Stimulated activated CD8-positive, alpha-beta memory T cell treated with anti-CD3 and anti-CD28 coated beads, Interleukin-12 subunit alpha, Interleukin-12 subunit beta, amount 100 ng/mL, for 24 hours (primary cell): ENCODE measurements around the gene PRR35.

Experiments used
- DNase-seq: peaks from one replicate; pipeline ENCODE4 v3.0.0-alpha.2; 2020; ENCODE audit errors: extremely low read depth

The PRR35 gene

DNA sequence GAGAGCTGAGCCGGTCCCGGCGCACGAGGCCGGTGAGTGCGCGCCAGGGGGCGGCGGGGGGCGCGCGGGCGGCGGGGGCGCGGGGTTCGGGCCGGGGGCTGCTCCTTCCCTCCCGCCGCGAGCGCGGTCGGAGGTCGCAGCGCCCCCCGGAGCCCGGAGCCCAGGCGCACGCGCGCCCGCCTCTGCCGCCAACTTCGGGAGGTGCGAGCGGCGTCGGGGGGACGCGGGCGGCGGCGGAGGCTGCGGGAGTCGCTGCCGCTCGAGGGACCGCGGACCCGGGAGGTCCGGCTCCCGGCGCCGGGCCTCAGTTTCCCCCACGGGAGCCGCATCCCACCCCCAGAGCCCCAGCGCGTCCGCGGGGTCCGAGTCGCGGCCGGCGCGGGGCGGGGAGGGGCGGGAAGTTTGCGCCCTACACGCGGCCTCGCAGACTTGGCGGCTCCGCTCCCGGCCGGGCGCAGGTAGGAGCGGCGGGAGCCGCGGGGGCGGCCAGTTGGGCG is at the start of gene PRR35:
Gene PRR35, plus strand, starts transcription at position 191 of the 497 bp plus-strand sequence. CDS start 2,901 bp downstream, outside the sequence.
- no peak for DNase-seq

- no peak for DNase-seq
Observed at GRCh38 chr16:512802-513201, 47.4 kb upstream of the PRR35 start.

- no peak for DNase-seq
Observed at GRCh38 chr16:513950-514349, 46.2 kb upstream of the PRR35 start.

GRCh38 chr16:515175-515938 is 44.8 kb upstream of the PRR35 start:
- DNase-seq = no peak

GRCh38 chr16:515939-516226 is 44.3 kb upstream of the PRR35 start:
- DNase-seq = no peak

DNA sequence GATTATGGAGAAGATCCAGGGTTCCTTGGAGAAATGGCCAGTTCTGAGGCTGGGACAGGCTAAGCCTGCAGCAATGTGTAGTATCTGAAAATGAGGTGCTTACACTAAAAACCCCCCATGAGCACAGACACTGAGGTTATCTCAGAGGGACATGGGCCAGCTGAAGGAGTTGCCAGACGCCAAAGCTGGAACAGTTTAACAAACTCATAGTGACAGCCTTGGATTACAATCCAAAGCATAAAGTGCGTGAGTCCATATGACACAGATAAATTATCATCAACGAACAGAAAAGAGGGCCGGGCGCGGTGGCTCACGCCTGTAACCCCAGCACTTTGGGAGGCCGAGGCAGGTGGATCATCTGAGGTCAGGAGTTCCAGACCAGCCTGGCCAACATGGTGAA is 43.9 kb upstream of the PRR35 start:
- DNase-seq = no peak

DNA sequence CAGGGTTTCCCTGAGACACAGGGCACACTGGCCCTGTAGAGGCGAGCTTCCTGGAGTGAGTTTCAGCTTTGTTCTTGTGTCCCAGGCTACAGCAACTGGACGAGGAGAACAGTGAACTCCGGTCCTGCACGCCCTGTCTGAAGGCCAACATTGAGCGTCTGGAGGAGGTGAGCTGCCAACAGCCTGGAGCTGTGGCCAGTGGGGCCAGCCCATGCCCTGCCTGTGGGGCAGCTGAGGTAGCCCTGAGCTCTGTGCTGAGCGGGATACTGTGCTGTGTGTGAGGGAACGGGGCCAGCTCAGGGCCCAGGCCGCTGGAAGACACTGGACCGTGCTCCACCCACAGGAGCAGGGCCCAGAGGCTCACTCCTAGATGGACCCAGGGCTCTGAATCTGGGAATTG is 41.3 kb upstream of the PRR35 start:
- no peak for DNase-seq

GRCh38 chr16:519425-519824 is 40.8 kb upstream of the PRR35 start:
- DNase-seq = no peak

GRCh38 chr16:519841-520687 is 40.1 kb upstream of the PRR35 start:
- no peak for DNase-seq

- no peak for DNase-seq
Observed at GRCh38 chr16:520847-521246, 39.3 kb upstream of the PRR35 start.

GRCh38 chr16:521381-522210 is 38.6 kb upstream of the PRR35 start:
- no peak for DNase-seq

DNA sequence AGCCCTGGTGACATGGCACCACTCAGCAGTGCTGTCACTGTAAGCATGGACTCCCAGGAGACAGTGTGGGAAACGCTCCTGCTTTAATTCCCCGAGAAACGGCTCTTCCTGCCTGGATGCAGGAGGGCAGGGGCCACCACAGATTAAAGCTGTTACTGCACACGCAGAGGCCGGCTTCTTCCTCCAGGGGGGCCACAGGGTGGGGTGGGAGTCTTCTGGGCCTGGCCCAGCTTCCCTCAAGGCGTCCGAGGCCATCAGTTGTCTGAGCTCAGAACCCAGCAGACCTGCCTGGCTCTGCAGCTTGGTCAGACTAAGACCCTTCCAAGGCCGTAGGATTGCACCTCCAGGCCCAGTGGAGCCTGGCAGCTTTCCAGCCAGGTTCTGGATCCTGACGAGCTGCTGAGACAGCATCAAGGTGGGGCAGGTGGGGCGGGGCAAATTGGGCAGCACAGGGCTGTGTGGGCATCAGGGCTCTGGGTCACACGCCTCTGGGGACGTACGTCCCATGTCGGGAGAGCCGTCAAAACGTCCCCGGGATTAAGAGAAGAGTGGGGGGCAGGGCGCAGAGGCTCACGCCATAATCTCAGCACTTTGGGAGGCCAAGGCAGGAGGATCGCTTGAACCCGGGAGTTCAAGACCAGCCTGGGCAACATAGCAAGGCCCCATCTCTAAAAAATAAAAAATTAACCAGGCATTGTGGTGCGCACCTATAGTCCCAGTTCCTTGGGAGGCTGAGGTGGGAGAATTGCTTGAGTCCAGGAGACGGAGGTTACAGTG is 37.7 kb upstream of the PRR35 start:
- no peak for DNase-seq

DNA sequence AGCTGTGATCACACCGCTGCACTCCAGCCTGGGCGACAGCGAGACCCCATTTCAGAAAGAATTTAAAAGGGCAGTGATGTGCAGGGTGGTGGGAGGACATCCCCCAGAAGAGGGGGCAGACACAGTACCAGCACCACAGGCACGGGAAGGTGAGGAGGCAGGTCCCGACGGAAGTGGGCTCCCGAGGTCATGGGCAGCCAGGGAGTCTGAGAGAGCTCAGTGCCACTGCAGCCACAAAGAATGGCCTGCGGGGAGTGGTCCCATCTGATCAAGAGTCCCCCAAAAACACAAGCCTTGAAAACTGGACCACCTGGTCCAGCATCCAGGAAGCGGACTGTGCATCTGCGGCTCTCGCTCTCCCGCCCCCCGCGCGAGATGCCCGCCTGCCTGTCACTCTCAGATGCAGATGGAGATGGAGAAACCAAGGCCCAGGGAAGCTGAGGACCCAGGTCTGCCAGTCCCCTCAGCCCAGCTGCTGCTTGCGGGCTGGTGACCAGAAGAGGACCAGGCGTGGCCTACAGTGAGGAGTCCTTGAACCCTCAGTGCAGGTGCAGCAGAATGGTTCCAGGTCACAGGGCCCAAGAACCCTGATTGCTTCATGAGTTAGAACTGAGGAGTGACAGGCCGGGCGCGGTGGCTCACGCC is 37.0 kb upstream of the PRR35 start:
- DNase-seq = no peak

- DNase-seq = no peak
Observed at GRCh38 chr16:524274-525040, 35.7 kb upstream of the PRR35 start.

GRCh38 chr16:525123-525519 is 35.1 kb upstream of the PRR35 start:
- DNase-seq = no peak

DNA sequence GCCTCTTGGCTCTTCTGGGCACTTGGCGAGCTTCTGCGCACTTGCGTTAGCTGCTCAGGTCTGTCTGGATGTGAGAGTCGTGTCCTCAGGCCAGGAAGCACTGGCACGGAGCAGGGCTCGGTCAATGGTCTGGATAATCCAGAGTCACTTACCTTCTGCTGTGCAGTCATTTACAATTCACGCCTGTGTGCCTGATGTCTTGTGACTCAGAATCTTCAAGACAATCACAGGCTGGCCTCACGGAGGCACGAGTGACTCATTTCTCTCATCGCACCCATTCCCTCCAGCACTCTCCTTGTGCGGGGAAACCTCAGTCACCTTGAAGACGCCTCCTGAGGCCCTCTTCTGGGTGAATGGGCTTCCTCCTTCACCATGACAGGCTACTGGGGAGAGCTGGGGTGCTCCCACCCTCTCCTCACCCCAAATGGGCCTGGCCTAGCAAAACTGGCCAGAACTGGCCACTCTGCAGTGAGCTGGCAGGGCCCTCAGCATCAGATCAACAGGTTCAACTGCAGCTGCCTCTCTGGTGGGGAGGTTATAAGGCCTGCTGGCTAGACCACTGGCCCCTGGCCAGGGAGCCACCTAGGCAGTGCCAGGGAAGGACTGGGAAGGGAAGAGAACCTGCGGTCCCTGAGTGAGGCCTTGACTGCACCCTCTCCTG is 34.5 kb upstream of the PRR35 start:
- DNase-seq = peak; percentile 53

DNA sequence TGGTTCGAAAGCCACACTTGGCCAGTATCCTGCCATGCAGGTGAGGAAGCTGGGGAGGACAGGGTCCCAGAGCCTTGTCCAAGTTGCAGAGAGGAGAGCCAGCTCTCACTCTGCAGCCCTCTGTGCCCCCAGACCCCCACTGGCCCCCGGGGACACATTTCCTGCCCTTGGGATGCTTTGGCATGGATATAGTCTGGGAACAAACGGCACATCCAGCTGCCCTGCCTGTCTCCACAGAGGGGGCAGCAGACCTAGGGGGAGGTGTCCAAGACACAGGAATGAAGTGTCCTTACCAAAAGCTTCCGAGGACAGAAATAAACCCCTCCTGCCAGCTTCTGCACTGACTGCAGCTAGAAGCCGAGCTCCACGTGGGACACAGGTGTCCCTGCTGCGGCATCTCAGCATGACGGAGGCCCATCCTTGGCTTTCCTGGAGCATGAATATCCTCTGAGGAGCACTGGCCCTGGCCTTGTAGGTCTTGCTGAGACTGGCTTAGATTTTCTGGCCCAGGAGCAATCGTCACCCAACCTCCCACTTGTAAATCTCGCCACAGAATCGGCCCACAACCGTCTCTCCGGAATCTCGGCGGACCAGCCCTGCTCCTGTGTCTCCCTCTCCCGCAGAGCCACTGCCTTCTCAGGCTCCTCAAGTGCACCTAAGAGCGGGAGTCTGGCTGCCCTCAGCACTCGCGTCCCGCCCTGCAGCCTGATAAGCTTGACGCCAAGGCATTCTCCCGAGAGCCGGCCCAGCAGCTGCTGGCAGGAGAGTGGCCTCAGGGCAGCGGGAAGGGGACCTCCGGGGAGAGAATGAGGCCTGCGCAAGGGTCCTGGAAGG is 33.8 kb upstream of the PRR35 start:
- DNase-seq = no peak

DNA sequence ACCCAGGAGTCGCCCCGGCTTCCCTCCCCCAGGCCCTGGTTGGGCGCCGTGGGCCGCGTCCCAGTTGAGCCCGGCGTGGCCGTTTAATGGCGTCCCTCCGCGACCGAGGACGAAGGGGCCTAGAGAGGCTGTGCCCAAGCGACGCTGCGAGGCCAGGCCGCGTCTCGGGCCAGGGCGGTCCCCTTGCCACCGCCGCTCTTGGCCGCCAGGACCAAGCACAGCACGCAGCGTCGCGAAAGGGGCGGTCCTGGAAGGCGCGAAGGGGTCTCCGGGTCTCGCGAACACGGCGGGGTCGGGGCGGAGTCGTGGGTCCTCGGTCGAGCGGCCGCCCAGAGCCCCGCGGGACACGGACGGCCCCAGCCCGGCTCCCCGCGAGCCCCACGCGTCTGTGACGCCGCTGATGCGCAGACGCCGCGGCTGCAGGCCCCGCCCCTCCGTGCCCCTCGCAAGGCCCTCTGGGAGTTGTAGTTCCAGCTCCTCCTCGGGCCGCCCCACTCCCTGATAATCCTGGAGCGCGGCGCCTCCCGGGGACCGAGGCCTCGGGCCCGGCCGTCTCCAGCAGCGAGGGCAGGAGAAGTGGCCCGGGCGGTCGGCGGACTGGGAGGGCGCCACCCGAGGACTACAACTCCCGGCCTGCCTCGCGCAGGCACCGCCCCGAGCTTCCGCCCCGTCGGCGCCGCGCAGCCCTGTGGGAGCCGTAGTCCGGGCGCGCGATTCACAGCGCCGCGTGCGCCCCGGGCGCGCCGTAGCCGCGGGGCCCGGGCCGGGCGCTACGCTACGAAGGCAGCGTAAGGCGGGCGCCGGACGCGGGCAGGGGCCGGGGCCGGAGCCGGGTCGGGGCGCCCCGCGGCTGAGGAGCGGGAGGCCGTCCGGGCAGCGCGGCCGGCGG is 32.9 kb upstream of the PRR35 start, which contains the start of gene CAPN15:
Gene CAPN15, plus strand, starts transcription at position 698 of the 889 bp plus-strand sequence. CDS start 19,127 bp downstream, outside the sequence.
- peak; percentile 71 for DNase-seq
